ENCODE measurements around the gene XPO5. TPM values are rescaled to one million over a fixed set of nuclear protein-coding genes. Genes with fewer than 3 reads are reported as not detected.
"Not testable (repeated sequence)": the region's sequence is repeated elsewhere in the genome, so short reads cannot be mapped to it uniquely, and the experiment has no call there.

Gene XPO5
- polyA plus RNA-seq, 1 of the 3 experiments (the other 2 are of a cell fraction), result 29.5 TPM

- TF ChIP-seq RFX5 (IDR thresholded peaks at IDR 0.05; ENCODE audit: low read length) (no peak), RXRA (IDR thresholded peaks at IDR 0.05; ENCODE audit: borderline replicate concordance, low read depth) (no peak), FOXM1 (IDR thresholded peaks at IDR 0.05; ENCODE audit: low read depth) (no peak), GABPA (IDR thresholded peaks at IDR 0.05; ENCODE audit: low read depth) (no peak), FOSL2 (IDR thresholded peaks at IDR 0.05; ENCODE audit: borderline replicate concordance, low read depth) (no peak), MEF2A (IDR thresholded peaks at IDR 0.05; ENCODE audit: borderline replicate concordance, low read depth) (no peak)
Measured at GRCh38 chr6:43500921-43501320, 74.9 kb downstream of the XPO5 start (continued).

- TF ChIP-seq RFX5 (IDR thresholded peaks at IDR 0.05; ENCODE audit: low read length), result no peak
- TF ChIP-seq RXRA (IDR thresholded peaks at IDR 0.05; ENCODE audit: borderline replicate concordance, low read depth), result no peak
- no peak for TF ChIP-seq MEF2A (IDR thresholded peaks at IDR 0.05; ENCODE audit: borderline replicate concordance, low read depth)
- no peak for TF ChIP-seq JUND (IDR thresholded peaks at IDR 0.05)
- no peak for TF ChIP-seq NFIC (IDR thresholded peaks at IDR 0.05; ENCODE audit: borderline replicate concordance)
- no peak for TF ChIP-seq TEAD4 (IDR thresholded peaks at IDR 0.05; ENCODE audit: borderline replicate concordance, insufficient read depth)
- TF ChIP-seq ELF1 (IDR thresholded peaks at IDR 0.05), result no peak
- TF ChIP-seq SMC3 (IDR thresholded peaks at IDR 0.05; ENCODE audit: low read depth, low read length), result no peak
- TF ChIP-seq MXI1 (IDR thresholded peaks at IDR 0.05; ENCODE audit: low read depth, low read length), result no peak
- no peak for TF ChIP-seq TCF12 (IDR thresholded peaks at IDR 0.05)
- TF ChIP-seq REST (IDR thresholded peaks at IDR 0.05; ENCODE audit: low read depth, low read length), result no peak
- no peak for TF ChIP-seq USF2 (IDR thresholded peaks at IDR 0.05; ENCODE audit: borderline replicate concordance, low read depth, low read length)
- no peak for TF ChIP-seq FOSL2 (IDR thresholded peaks at IDR 0.05; ENCODE audit: borderline replicate concordance, low read depth)
- no peak for TF ChIP-seq GATA2 (CRISPR knock-in tag; IDR thresholded peaks at IDR 0.05)
- no peak for TF ChIP-seq RAD21 (IDR thresholded peaks at IDR 0.05; ENCODE audit: low read length)
- no peak for TF ChIP-seq CTCF (IDR thresholded peaks at IDR 0.05)
- H3K27ac ChIP-seq (ENCODE audit: low read depth in 2 of 2, low read length in 1 of 2), result no peak overlapping the region
- DNase-seq, result no peak
- 94% methylated on average over 8 of the region's 12 CpGs for WGBS (ENCODE audit: low lambda C conversion rate)
- H3F3A ChIP-seq (replicated peaks; ENCODE audit: insufficient read depth), result no peaks in the 10 kb centered on the region
- H3K27me3 ChIP-seq (ENCODE audit: insufficient read depth), result no peaks in the 10 kb centered on the region
- no peaks in the 10 kb centered on the region; the same call in 1 of the 2 replicates for H3K79me2 ChIP-seq (ENCODE audit: insufficient read depth)
- no peaks in the 10 kb centered on the region for H3K9me3 ChIP-seq
- peaks cover 14 to 43% of the 10 kb centered on the region in 2 experiments for H3K36me3 ChIP-seq (replicated peaks in 1 of 2; ENCODE audit: control insufficient read depth in 1 of 2, insufficient read depth in 2 of 2, low read length in 1 of 2)
- H3K9ac ChIP-seq, result no peak overlapping the region
- no peaks in the 10 kb centered on the region for H3K9me2 ChIP-seq
- ChIA-PET POLR2A (interaction anchor here (1.2 kb wide), 1 partner anchor 10 kb away, joined by 3 read pairs; no protein-coding TSS in a partner anchor), CTCF (interaction anchor here (0.9 to 22.4 kb wide), 5 partner anchors 7 to 113 kb away, joined by 3 to 382 read pairs (median 213); partner anchors contain the start of genes DLK2 and LRRC73)
- peaks cover 0 to 22% of the 10 kb centered on the region in 2 experiments; a peak in 1 of 4 replicates for H3K4me1 ChIP-seq (ENCODE audit: control insufficient read depth in 1 of 2, insufficient read depth in 2 of 2, low read depth in 1 of 2, low read length in 1 of 2)
- H3K4me2 ChIP-seq, result no peak overlapping the region
- no peak overlapping the region for H2AFZ ChIP-seq (ENCODE audit: low read depth)
- H4K20me1 ChIP-seq (ENCODE audit: insufficient read depth), result 0 out of 2 replicates have a peak, but pooled peaks cover 1% of the 10 kb centered on the region
- no peak overlapping the region for H3K4me3 ChIP-seq (ENCODE audit: low read depth in 2 of 2, low read length in 1 of 2)
Measured at GRCh38 chr6:43499028-43499815, 76.6 kb downstream of the XPO5 start.

GRCh38 chr6:43498291-43498690, 77.5 kb downstream of the XPO5 start:
- H3K9me2 ChIP-seq; DNase-seq; H3K27me3 ChIP-seq (ENCODE audit: insufficient read depth); H3K9ac ChIP-seq; H3K4me3 ChIP-seq (ENCODE audit: low read depth in 2 of 2, low read length in 1 of 2); H3K4me2 ChIP-seq; H3K79me2 ChIP-seq (ENCODE audit: insufficient read depth); H3K27ac ChIP-seq (ENCODE audit: low read depth in 2 of 2, low read length in 1 of 2); H2AFZ ChIP-seq (ENCODE audit: low read depth); H3K9me3 ChIP-seq; H3F3A ChIP-seq (replicated peaks; ENCODE audit: insufficient read depth): not testable (repeated sequence)
- peaks cover 0 to 29% of the 10 kb centered on the region in 2 experiments; a peak in 1 of 4 replicates for H3K4me1 ChIP-seq (ENCODE audit: control insufficient read depth in 1 of 2, insufficient read depth in 2 of 2, low read depth in 1 of 2, low read length in 1 of 2)
- CTCF ChIA-PET, result interaction anchor here (0.7 to 22.4 kb wide), 6 partner anchors 8 to 121 kb away, joined by 3 to 382 read pairs (median 8); partner anchors contain the start of genes DLK2 and LRRC73
- H3K36me3 ChIP-seq (replicated peaks in 1 of 2; ENCODE audit: control insufficient read depth in 1 of 2, insufficient read depth in 2 of 2, low read length in 1 of 2), result peaks cover 14 to 38% of the 10 kb centered on the region in 2 experiments
- WGBS (ENCODE audit: low lambda C conversion rate), result 99% methylated on average over 5 of the region's 5 CpGs
- POLR2A ChIA-PET, result interaction anchor here (0.7 to 1.2 kb wide), 2 partner anchors 9 to 12 kb away, joined by 3 read pairs; partner anchors contain the start of gene LRRC73
- H4K20me1 ChIP-seq (ENCODE audit: insufficient read depth), result peaks cover 10% of the 10 kb centered on the region; the same call in 1 of the 2 replicates
